Activated CD4-positive, alpha-beta T cell treated with anti-CD3 and anti-CD28 coated beads, Interleukin-2, amount 50 U/mL, for 1 hour (primary cell): ENCODE results near the gene SCD5.

Experiments used
- DNase-seq: peaks from one replicate; pipeline ENCODE4 v3.0.0-alpha.2; 2020

SCD5 gene

DNA sequence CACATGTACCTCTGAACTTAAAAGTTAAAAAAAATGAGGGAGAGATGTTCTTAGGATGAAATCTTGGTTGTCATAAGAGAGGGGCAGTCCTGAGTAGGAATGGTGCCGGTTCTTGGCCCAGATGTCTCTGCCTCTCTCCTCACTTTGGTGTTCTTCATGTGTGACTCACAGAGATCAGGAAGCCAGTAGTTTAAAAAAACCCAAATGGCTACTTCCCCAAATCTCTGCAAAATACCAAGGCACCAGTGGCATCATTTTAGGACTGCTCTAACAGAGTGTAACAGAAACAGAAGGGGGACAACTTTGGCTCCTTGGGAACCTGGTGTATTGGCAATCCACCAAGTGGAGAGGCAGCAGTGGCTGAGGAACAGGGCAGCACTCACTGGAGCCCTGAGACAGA lies 116.8 kb downstream of the SCD5 start:
- DNase-seq = no peak

DNA sequence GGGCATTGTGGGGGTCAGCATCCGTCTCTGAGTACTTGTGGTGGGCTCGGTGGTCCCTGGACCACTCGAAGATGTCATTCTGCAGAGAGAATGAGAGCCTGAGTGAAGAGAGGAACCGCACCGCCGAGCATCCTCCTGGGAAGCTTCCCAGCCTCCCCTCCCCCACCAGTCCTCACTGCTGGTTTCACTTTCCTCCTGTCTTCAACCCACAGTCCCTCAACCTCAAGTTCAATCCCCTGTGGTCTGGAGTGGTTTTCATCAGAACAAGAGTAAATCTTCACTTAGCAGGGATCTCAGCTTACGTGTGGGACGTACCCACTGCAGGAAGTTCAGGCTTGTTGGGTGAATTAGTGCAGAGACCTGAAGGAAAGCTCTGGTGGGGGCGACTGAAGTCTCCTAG lies 117.8 kb downstream of the SCD5 start:
- no peak for DNase-seq

DNA sequence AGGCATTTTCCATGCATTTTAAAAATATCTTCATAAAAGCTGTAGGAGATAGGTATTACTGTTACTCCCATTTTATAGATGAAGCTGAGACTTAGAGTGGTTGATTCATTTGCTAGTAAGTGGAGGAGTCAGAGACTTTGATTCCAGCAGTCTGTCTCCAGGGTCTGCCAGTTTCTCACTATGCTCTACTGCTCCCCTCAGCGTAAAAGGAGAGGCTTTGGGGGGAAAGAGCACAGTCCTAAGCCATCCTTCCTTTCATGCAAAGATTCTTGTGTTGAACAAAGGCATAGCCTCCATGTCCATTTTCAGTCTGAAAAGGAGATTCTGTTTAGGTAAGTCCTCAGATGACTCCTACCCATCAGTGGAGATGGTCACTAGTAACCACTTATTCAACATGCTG lies 119.1 kb downstream of the SCD5 start:
- no peak for DNase-seq

DNA sequence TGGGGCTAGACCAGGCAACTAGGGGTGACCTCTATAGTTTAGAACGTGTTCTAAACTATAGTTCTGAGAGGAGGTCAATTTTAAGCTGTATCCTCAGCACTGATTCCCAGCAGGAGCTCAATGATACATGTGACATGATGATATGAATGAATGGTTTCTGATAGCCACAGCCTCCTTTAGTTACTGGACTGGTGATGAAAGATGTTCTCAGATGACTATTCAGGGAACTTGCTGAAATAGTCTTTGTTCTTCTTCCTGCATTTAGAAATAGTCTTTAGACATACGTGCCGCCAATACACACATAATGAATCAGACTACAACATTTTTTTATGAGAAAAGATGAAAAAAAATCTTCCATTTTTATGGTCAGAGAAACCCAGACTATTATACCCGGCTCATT lies 120.5 kb downstream of the SCD5 start:
- DNase-seq = no peak

DNA sequence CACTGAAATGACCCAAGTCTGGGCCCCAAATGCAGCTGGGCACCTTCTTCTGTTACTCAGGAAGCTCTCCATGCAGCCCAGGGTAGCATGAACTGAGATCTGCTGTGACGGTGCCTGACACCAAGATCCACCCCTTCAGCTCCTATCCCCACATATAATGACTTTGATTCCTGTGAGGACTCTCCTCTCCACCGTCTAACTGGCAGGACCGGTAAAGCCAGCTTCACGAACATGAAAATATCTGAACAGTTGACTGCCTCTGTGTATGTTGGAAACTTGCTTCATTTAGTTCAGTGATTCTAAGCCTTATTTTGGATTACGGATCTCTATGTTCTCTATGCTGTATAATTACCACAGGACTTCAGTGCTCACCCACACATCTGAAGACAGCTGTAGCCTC lies 121.3 kb downstream of the SCD5 start:
- DNase-seq = no peak

DNA sequence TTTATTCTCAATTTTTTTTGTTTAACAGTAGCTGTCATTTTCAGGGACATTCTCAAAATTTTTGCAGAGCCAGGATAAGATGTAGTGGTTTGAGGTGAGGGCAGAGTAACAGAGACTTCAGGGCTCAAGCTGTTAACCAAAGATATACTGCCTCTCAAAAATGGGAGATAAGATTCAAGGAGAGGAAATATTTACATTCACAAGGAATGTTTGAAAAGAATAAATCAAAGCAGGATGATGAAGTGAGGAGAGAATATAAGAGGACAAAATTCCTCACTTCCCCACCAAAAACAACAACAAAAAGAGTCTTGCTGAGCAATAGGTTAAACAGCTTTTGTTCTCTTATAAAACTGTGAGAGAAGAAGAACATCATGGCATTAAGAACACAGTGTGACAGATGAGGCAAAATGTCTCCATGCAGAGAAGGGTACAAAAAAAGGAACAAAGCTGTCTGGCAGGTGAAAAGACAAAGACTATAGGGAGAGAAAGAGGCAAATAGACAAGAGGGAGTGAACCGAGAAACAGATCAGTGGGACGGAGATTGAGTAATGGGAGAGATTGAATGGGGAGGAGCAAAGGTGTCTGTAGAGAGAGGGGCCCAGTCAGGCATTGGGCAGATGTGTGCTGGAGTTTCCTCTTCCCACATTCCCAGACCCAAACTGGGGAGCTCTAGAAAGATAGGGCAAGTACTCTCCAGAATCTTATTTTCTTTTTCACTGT lies 130.7 kb downstream of the SCD5 start:
- DNase-seq = no peak

DNA sequence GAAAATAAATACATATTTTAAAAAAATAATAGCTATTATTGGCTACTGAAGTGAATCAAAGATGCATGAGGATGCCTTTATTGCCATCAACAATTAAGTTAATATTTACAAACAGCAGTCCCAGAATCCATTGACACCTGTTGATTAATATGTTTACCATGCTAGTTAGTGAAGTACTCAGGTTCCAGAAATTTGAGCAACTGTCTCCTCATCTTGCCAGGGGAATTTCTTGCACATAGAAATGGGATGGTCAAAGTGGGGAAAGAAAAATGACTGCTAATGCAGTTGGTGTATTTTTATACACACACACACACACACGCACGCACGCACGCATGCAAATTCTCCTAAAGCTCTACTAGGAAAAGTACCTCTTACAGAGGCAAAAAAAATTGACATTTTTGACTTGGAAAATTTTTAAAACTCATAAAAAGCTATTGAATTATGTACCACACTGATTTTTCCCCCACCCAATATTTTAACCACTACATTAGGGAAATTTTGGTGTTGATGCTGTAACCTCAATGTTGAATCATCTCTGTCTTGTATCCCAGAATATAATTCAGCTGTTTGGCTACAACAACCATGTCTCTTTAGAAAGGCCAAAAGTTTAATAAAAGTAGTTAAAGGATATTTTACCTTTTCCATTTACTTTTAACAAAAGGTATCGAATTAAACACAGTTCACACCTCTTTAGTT lies 131.5 kb downstream of the SCD5 start:
- DNase-seq = no peak

DNA sequence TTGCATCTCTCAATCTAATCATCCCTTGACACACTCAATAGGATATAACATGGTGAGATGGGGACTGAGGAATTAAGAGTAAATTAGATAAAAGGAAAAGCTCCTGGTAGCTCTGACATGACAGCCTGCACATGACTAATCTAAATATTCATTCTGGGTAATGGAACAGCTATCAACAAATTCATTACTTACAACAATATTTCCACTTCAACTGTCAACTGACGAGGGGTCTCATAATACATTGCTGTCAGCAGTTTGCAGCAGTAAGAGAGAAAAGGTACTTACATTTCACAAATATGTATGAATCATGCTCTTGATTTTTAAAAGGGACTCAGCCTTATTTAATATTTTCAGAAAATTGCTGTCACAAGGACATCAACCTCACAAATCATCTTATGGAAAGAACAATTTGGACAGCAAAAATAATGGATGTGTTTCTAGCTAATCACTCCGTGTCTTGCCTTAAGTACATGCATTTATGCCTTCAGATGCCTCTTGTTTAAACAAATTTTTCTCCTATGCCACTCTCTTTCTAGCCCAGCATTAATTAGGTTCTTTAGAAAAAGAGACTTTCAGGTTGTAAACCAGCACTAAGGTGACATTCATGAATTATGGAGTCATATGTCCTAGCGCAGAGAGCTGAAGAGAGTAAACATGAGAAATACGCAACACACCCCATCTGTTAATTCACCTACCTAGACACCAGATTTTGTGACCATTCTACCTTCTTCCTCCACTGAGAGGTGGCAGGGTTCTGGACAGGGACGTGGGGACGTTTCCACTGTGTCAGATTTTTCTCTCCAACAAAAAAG lies 137.2 kb downstream of the SCD5 start:
- DNase-seq = no peak

DNA sequence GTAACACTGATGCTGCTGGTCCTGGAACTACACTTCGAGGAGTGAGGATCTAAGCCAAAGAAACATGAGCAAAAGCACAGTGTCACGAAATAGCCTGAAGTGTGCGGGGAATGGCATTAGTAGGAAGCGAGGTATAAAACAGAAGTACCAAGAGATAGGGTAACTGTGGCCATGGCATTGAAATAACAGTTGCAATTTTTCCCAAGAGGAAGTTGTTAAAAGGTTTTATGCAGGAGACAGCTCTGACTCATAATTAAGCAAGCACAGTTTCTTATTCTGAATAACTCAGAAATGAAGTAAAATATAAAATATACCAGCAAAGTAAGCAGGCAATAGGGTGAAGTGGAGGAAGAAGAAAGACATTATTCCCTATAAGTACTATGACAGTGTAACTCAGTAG lies 146.5 kb downstream of the SCD5 start:
- no peak for DNase-seq

DNA sequence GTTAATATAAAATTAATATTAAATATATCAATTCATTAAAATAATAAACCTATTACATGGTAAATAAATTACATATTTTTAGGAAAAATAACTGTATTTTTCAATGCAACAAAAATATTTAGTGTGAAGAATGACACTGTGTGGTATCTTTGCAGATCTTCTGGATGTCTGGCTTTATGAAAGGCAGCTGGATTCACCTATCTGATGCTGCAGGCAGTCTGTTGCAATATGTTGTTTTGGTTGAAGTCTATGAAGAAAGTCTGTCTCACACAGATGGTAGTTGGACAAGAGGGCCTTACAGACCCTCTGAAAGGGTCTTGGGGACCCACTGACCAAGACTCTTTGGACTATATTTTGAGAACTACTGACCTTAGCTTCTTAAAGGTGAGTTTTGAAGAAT lies 147.7 kb downstream of the SCD5 start:
- DNase-seq = no peak

DNA sequence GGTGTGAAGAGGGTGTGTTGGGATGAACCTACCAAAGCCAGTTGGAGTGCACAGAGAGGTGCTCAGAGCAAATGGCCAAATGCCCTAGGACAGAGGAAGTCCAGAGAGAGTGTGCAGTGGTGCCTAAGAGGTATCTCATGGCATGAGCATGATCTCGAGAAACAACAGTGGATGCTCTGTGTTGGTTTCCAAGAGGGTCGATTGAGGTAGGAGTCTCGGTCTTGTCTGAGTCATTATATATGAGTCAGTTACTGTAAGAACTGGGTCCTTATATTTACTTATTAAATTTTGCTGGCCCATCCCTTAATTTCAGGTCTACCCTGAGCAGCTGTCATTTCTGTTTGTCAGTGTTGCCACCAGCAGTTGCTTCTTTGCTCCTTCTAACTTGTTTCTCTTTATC lies 150.2 kb downstream of the SCD5 start:
- no peak for DNase-seq

DNA sequence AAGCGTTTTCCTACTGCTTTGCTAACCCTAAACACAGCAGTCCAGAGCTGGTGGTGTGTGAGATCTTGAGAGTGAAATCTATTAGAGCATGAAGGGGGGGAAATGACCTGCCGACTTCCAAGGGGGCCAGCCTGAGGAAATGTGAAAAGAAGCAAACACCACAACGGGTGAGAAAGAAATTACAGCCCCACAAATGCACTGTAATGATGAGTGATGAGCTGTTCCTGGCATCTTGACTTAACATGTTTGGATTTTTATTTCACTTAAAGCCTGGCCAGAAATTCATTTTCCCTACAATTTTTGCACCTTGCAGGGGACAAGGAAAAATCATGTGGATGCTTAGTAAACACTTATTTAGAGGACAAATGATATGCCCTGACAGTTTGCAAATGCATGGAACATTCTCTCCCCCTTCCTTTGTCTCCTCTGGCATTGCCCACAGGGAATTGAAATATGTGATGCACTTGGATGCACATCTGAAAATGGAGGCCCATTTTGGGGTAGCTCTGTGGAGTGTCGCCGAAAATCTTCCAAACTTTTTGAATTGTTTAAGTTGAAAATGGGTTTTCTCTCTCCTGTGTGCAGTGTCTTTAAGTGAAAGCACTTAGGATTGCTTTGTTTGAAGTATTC lies 152.5 kb downstream of the SCD5 start:
- no peak for DNase-seq

DNA sequence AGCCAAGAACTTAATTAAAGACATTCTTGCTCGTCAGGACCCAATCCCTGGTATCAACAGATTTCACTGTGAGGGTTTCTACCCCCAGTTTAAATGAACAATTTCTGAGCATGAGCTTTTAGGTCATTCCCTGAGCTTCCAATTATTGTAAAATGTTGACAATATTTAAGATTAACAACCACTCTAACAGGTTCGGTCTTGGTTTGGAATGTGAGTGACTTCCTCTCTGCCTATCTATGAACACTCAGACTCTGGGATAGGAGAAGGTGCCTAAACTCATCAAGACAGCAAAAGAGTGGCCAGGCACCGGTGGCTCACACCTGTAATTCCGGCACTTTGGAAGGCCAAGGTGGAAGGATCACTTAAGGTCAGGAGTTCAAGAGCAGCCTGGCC lies 153.9 kb downstream of the SCD5 start:
- DNase-seq = no peak

DNA sequence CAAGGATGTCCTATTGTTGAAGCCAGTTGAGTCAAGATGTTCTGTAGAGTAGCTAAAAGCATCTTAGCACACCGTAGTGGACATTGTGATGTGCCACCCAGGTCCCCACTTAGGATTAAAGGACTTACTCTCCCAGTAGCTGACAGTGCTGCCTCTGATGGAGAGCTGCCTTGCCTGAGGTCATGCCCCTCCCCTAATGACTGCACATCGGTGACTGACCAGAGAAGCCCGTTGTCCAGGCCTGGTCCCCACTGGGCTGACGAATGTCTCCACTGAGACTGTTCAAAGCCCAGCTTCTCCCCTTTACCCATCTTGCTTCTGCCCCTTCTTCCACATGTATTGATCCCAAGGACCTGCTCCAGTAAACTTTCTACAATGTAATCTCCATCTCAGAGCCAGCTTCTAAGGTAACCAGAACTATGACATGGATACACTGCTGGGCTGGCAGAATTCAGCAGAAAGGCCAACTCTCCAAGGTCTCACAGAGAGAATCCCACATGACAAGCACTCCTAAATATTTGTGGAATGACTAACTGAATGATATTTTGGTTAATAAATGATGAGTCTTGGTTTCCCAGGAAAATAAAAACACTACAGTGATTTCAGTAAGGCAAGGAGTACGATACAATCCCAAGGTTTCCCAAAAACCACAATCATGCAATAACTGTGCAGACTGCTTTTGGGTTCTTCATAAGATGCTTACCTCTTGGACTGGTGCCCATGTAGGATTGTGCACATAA lies 154.4 kb downstream of the SCD5 start:
- no peak for DNase-seq

DNA sequence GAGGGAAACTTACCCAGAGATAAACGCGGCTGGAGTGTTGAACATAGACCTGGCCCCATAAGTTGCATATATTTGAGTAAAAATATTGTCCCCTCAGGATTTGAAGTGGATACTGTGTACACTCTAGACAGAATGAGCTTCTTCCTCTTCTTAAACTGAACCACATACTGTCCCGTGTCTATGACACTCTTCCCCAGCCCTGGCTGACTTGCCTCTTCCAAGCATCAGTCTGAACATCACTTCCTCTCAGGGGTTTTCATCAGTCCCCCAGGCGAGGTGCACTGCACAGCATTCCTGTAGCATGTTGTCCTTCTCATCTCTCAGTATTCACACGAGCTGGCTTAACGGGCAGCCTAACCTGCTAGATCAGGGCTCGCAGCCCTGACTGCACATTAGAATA lies 156.3 kb downstream of the SCD5 start:
- DNase-seq = no peak

DNA sequence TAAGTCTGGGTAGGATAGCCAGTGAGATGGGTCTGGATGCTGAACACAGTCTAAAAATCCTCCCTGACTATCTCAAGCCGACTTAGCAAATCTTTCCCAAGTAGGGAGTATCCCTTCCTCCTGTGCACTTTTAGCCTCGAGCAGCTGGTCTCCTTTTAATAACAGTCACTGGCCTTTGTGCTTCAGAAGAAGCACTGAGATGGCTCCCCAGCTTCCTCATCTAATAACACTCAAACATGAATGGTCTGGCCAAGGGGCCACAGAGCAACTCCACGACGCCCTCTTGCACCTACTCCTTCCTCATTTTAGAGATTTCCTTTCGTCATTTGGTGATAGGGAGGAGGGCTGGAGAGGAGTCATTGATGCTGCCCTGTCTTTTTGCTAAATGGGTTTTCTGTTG lies 158.1 kb downstream of the SCD5 start:
- DNase-seq = no peak

DNA sequence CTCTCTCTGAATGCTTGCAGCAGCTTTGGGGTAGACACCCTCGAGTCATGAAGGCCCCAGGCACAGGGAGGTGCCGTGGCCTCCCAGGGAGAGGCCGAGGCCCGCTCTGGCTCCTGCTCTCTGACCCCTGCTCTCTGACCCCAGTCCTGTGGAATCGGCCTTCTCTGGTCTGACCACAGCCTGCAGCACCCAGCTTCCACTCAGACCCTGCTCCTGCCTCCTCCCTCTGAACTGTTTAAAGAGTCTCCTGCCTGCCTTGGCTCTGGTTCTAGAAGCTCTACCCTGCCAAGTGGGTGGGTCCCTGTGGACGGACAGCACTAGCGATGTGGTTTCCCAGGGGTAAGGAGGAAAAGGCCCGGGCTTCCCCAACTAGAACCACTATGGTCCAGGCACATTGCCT lies 158.6 kb downstream of the SCD5 start:
- DNase-seq = no peak

DNA sequence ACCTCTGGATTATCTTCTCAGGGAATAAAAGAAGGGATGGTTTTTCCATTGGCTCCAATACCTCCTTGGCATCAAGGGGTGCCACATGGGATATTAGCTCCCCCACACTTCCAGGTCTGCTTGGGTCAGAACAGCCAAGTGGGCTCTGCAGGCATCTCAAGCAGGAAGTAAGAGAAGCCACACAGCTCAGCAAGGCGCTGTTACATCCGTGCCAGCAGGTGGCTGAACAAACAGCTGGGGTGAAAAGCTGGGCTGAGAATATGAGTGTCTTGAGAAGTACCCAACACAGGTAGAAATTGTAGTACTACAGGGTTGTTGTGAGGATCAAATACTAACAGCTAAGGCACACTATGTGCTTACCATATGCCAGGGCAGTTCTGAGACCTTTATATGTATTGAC lies 160.1 kb downstream of the SCD5 start:
- no peak for DNase-seq

DNA sequence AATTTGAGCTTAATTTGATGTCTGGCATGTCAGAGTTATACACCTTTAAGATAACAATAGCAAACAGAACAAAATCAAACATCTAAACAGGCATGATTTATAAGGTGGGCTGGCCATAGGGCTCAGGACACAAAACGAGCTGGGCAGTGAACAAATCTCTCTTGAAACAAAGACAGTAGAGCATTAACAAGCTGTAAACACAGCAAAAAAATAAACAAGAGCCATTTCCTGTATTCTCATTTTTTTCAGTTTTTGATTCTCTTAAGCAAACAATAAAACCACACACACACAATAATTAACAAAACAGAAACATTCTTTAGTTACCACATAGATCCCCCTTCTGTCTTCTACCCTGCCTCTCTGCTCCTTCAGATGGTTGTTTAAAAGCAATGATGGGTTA lies 168.5 kb downstream of the SCD5 start:
- no peak for DNase-seq

DNA sequence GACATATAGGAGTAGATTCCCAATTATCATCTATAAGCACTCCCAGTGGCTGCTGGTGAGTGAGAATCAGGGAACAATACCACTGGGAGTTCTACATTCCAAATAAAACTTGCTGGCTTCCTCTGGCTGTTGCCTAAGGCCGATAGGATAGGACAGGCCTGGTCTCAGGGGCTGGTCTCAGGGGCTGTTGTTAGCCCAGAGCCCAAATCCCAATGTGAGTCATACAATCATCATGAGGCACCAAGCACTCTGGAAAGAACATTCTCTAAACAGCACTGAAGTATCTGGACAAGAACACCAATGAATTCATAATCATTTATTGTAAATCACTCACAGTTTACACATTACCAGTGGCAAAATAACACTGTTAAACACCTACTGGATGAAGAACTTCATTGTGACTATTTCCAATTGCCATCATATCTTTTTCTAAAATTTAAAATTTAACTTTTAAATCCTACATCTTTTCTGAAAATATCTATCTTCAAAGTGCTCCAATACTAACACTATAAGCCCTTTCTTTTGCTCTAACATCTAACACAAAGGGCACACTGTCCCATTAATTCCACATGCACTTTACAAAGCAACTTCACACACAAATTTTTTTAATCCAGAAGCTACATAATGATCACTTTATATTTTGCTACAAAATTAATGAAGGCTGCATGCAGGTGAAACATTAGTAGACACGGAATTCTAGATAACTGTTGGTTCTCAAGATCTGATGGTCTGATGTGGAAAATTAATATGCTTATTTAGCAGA lies 169.2 kb downstream of the SCD5 start:
- no peak for DNase-seq

DNA sequence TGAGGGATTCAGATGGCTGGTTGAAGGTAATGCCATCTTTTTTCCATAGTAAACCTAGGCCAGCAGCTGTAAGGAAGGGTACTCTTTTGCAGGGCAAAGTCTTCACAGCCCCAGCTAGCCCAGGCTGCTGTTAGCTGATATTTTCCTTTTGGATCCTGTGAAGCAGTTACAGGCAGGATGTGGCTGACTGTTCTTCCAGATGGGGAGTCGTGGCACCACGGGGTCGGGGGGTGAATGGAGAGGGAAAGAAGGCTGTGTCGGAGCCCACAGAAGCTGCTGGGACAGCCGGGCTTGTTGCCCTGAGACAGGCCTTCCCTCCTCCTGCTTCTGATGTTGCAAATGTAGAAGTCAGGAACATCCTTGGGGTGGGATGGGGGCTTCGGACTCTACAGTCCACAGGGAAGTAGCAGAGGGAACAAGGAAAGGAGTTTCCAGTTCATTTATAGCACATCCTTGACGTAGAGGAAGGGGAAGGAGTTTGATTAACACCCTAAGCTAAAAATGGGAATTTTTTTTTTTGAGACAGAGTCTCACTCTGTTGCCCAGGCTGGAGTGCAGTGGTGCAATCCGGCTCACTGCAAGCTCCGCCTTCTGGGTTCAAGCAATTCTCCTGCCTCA lies 172.2 kb downstream of the SCD5 start:
- no peak for DNase-seq

DNA sequence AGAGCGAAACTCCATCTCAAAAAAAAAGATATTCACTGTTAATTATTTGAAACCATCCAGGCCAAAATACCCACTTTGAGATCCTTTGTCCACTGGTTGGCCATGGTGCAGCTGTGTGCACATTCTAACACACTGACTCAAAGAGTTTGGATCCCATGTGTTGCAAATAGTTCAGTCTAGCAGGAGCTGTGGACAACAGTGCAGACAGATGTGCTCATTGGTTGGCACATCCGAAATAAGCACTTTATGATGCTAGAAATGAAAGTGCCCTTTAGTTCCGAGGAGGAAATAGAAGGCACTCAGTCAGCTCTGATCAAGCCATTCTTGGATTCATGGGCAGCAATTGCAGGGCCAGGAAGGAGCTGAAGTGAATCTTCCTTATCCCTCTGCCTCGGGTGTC lies 173.8 kb downstream of the SCD5 start:
- DNase-seq = no peak
